Activated CD4-positive, alpha-beta T cell treated with anti-CD3 and anti-CD28 coated beads, Interleukin-2, amount 10 ng/mL, durations not matched to agents 24 days and 14 days (primary cell): ENCODE results near the gene INO80D. TPM values are rescaled to one million over a fixed set of nuclear protein-coding genes. Genes with fewer than 3 reads are reported as not detected.
"Not testable (repeated sequence)": the region's sequence is repeated elsewhere in the genome, so short reads cannot be mapped to it uniquely, and the experiment has no call there.

Experiments
- DNase-seq: peaks from one replicate; pipeline ENCODE4 v3.0.0; 2022
- H3K27ac Mint-ChIP-seq: one replicate; pipeline ENCODE4 v1.8.0; 2022; ENCODE audit warnings: mild to moderate bottlenecking, mixed read lengths
- H3K27me3 Mint-ChIP-seq: one replicate; pipeline ENCODE4 v1.8.0; 2022; ENCODE audit warnings: mixed read lengths
- H3K36me3 Mint-ChIP-seq: one replicate; pipeline ENCODE4 v1.8.0; 2022; ENCODE audit warnings: low read depth, mild to moderate bottlenecking, mixed read lengths
- H3K4me1 Mint-ChIP-seq: one replicate; pipeline ENCODE4 v1.8.0; 2021; ENCODE audit warnings: mixed read lengths
- H3K4me3 Mint-ChIP-seq: one replicate; pipeline ENCODE4 v1.8.0; 2022; ENCODE audit warnings: mild to moderate bottlenecking, moderate library complexity, mixed read lengths
- H3K9me3 Mint-ChIP-seq: one replicate; pipeline ENCODE4 v1.8.0; 2021; ENCODE audit warnings: mixed read lengths
- intact Hi-C: fragments of 100-400 bp; cut with micrococcal nuclease; formaldehyde crosslinking; loops from one replicate; pipeline ENCODE4 v1.15.1; 2023
- total RNA-seq: library from RNA; stranded (reverse); gene quantifications from 2 replicates; pipeline ENCODE4 v1.2.3, GENCODE V29; 2022

INO80D gene
- total RNA-seq, 1 donor from 2014 or later = 27.5 TPM

DNA sequence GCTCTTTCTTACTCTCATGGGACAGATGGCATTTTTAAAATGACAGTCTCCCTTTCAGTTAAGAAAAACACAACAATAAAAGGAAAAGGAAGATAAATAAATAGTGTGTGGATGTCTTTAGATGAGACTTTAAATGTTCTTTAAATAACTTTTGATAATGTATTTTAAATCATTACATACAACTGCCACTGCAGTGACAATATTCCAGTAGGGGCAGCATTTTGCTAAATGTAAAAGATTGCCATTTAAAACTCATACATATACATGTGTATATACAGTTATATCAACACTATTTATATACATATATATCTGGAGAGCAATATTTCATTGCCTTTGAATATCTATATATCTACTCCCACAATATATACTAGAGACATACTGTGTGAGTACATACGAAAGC, 90.7 kb downstream of the INO80D start:
- no peak for DNase-seq

DNA sequence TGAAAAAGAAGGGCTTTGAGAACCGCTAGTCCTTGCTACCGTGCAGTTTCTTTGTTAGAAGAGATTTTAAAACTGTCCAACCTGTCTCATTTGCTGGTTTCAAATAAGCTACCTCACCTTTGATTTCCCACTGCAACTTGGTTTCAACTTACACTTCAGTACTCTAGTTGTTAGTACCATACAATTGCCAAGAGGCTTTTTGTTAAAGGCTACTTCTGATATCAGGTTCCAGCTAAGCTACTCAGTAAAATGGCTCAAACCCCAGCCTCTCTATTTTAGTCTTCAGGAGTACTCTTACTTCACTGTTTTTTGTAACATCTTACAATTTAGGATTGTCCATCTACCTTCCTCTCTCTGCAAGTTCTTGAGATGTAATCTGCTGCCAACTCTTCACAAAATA, 91.6 kb downstream of the INO80D start:
- H3K27ac Mint-ChIP-seq = no peak overlapping the region
- intact Hi-C loops = no loop called here
- peaks cover 4% of the 10 kb centered on the region for H3K9me3 Mint-ChIP-seq
- H3K4me3 Mint-ChIP-seq = no peak overlapping the region
- H3K27me3 Mint-ChIP-seq = no peaks in the 10 kb centered on the region
- peaks cover 26% of the 10 kb centered on the region for H3K36me3 Mint-ChIP-seq
- H3K4me1 Mint-ChIP-seq = peaks cover 4% of the 10 kb centered on the region
- no peak for DNase-seq

More for the DNA sequence above, 90.7 kb downstream of the INO80D start:
- Mint-ChIP-seq H3K4me3 (no peak overlapping the region), H3K27me3 (no peaks in the 10 kb centered on the region), H3K4me1 (peaks cover 4% of the 10 kb centered on the region), H3K27ac (no peak overlapping the region), H3K36me3 (peaks cover 28% of the 10 kb centered on the region), H3K9me3 (peaks cover 4% of the 10 kb centered on the region)
- intact Hi-C loops = no loop called here

DNA sequence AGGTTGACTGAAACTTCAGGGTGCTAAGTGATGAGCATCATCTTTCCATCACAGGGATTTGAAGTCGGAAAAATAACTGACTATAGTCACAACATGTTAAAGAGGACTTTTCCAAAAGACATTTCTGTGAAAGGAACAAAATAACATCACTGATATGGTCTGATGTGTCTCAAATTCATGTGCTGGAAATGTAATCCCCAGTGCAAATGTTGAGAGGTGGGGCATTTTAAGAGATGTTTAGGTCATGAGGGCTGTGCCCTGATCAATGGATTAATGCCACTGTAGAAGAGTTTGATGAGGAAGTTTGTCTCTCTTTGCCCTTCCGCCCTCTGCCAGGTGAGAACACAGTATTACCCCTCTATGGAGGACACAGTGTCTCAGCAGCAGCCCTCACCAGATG, 95.9 kb downstream of the INO80D start:
- intact Hi-C loops = no loop called here
- Mint-ChIP-seq H3K9me3 (peaks cover 4% of the 10 kb centered on the region), H3K27ac (no peak overlapping the region), H3K27me3 (no peaks in the 10 kb centered on the region), H3K4me3 (no peak overlapping the region), H3K4me1 (no peaks in the 10 kb centered on the region), H3K36me3 (peaks cover 15% of the 10 kb centered on the region)
- DNase-seq = no peak

DNA sequence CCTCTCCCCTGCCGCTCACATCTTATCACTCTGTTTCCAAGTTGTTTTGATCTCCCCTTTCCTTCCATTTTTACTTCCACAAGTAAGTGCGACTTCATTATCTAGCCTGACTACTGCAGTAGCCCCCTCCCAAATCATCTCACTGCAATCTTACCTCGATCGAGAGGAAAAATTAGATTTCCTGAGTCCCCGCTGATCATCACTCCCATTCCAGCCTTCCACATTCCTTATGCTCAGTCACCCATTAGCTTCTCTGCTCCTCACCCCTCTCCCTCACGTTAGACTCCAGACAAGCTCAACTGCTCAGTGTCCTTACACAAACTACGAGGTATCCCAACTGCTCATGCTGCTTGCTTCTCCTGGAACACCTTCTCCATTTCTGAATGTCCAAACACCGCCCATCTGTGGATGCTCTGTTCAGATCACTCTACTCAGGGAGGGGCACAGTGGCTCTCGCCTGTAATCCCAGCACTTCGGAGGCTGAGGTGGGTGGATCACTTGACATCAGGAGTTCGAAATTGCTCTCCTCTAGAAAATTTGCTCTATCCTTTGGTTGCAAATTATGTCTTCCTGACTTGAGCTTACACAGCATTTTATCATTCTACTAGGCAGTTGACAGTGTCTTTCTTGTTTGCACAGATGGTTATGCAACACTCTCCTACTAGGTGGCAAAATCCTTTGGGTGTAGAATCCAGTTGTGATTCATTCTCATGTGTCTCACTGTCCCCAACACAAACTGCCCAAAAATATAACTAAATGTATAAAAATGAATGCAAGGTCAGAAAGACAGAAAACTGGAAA, 96.5 kb downstream of the INO80D start:
- no peaks in the 10 kb centered on the region for H3K27me3 Mint-ChIP-seq
- H3K9me3 Mint-ChIP-seq = peaks cover 4% of the 10 kb centered on the region
- no peak overlapping the region for H3K4me3 Mint-ChIP-seq
- no peak for DNase-seq
- no peaks in the 10 kb centered on the region for H3K4me1 Mint-ChIP-seq
- no peak overlapping the region for H3K27ac Mint-ChIP-seq
- peaks cover 13% of the 10 kb centered on the region for H3K36me3 Mint-ChIP-seq
- intact Hi-C loops = no loop called here

DNA sequence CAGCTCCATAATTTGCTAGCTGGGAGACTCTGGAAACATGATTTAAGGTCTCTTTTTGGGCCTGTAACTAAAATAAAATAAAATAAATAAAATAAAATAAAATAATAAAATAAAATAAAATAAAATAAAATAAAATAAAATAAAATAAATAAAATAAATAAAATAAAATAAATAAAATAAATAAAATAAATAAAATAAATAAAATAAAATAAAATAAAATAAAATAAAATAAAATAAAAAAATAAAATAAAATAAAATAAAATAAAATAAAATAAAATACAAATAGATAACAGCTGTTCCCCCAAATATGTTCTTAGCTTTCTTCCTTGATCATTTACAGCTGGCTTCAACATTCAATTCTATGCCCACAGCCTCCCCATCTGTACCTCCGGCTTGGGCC, 97.3 kb downstream of the INO80D start:
- H3K36me3 Mint-ChIP-seq = peaks cover 11% of the 10 kb centered on the region
- intact Hi-C loops, H3K9me3 Mint-ChIP-seq, H3K4me1 Mint-ChIP-seq, H3K4me3 Mint-ChIP-seq, H3K27ac Mint-ChIP-seq, DNase-seq, H3K27me3 Mint-ChIP-seq: not testable (repeated sequence)

DNA sequence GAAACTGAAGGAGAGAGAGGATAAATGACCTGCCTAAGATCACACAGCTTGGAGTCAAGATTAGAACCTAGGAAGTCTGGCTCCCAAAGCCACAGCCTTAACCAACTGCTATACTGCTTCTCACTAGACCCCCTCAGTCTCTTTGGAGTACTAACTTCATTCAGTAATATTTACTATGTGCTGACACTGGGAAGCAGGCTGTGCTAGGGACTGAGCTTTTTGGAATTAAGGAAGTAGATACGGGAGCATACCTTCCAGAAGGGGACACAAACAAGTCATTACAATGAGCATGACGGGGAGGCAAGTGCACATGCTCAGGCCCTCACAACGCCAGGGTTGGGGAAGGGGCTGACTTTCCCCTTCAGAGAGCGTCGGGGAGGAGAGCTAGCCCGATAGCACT, 97.7 kb downstream of the INO80D start:
- Mint-ChIP-seq H3K36me3 (peaks cover 9% of the 10 kb centered on the region), H3K9me3 (peaks cover 4% of the 10 kb centered on the region), H3K4me3 (no peak overlapping the region), H3K27me3 (no peaks in the 10 kb centered on the region), H3K4me1 (no peaks in the 10 kb centered on the region), H3K27ac (no peak overlapping the region)
- intact Hi-C loops = no loop called here
- no peak for DNase-seq

DNA sequence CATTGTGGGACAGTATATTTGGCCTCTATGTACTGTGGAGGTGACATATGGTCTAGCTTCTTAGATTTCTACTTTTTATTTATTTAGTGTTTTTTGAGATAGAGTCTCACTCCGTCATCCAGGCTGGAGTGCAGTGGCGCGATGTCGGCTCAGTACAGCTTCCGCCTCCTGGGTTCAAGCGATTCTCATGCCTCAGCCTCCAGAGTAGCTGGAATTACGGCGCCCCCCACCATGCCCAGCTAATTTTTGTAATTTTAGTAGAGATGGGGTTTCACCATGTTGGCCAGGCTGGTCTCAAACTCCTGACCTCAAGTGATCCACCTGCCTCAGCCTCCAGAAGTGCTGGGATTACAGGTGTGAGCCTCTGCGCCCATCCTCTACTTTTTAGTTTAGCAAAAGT, 99.6 kb downstream of the INO80D start:
- H3K4me1 Mint-ChIP-seq, H3K9me3 Mint-ChIP-seq, H3K4me3 Mint-ChIP-seq, H3K27ac Mint-ChIP-seq, DNase-seq, intact Hi-C loops, H3K36me3 Mint-ChIP-seq, H3K27me3 Mint-ChIP-seq: not testable (repeated sequence)

DNA sequence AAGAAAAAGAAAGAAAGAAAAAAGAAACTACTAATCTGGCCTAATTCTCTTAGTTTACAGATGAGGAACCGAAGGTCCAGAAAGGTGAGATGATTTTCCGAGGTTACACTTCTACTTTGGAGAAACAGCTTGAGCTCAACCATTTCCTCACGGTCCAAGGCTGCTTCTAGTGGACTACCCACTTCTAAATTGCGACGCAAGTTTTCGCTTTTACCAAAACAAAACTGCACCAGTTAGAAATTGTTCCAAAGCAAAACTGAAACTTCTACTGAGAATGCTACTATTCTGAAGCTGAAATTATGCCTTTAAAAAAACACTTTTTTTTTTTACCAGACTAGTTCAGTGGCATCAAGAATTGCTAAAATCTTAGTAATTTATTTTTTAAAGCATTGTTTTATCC, 101.6 kb downstream of the INO80D start:
- Mint-ChIP-seq H3K9me3 (no peaks in the 10 kb centered on the region), H3K4me1 (no peaks in the 10 kb centered on the region), H3K36me3 (no peaks in the 10 kb centered on the region), H3K27me3 (no peaks in the 10 kb centered on the region), H3K27ac (no peak overlapping the region), H3K4me3 (no peak overlapping the region)
- DNase-seq = no peak
- intact Hi-C loops = no loop called here

DNA sequence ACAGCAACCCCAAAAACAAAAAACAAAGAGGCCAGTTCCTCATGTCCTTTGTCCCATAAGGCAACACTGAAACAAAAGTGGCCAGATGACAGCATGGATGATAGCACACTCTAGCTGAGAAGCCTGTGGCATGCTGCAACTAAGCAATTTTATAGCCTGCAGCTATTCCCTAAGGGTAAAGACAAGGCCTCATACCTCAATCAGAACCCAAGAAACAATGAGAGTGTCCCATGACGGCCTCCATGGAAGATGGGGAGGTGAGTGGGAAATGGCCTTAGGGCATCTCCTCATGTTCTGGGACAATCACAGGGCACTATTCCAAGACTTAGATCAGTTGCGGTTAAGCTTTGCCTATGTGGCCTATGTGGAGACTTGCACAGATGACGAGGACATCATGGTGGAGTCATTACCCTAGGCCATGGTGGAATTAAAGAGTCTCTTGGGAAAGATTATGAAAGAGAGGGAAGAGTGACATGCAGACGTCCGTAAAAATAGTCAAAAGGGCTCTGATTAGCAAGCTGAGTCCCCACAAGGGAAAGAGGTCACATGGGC, 103.1 kb downstream of the INO80D start:
- Mint-ChIP-seq H3K27me3 (no peaks in the 10 kb centered on the region), H3K9me3 (no peaks in the 10 kb centered on the region), H3K36me3 (no peaks in the 10 kb centered on the region), H3K4me3 (no peak overlapping the region), H3K4me1 (no peaks in the 10 kb centered on the region), H3K27ac (no peak overlapping the region)
- DNase-seq = no peak
- intact Hi-C loops = no loop called here

DNA sequence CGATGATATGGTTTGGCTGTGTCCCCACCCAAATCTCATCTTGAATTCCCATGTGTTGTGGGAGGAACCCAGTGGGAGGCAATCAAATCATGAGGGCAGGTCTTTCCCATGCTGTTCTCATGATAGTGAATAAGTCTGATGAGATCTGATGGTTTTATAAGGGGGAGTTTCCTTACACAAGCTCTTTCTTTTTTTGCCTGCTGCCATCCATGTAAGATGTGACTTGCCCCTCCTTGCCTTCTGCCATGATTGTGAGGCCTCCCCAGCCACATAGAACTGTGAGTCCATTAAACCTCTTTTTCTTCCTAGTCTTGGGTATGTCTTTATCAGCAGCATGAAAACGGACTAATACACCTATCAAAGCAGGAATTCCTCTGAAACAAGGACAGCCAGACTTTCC, 107.2 kb downstream of the INO80D start:
- H3K27me3 Mint-ChIP-seq, H3K9me3 Mint-ChIP-seq, H3K4me3 Mint-ChIP-seq, H3K36me3 Mint-ChIP-seq, DNase-seq, intact Hi-C loops, H3K27ac Mint-ChIP-seq, H3K4me1 Mint-ChIP-seq: not testable (repeated sequence)

DNA sequence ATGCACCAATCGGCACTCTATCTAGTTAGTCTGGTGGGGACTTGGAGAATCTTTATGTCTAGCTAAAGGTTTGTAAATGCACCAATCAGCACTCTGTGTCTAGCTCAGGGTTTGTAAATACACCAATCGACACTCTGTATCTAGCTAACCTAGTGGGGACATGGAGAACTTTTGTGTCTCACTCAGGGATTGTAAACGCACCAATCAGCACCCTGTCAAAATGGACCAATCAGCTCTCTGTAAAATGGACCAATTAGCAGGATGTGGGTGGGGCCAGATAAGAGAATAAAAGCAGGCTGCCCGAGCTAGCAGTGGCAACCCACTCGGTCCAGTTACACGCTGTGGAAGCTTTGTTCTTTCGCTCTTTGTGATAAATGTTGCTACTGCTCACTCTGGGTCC, 108.3 kb downstream of the INO80D start:
- DNase-seq, H3K27ac Mint-ChIP-seq, H3K36me3 Mint-ChIP-seq, H3K27me3 Mint-ChIP-seq, intact Hi-C loops, H3K4me3 Mint-ChIP-seq, H3K4me1 Mint-ChIP-seq, H3K9me3 Mint-ChIP-seq: not testable (repeated sequence)

DNA sequence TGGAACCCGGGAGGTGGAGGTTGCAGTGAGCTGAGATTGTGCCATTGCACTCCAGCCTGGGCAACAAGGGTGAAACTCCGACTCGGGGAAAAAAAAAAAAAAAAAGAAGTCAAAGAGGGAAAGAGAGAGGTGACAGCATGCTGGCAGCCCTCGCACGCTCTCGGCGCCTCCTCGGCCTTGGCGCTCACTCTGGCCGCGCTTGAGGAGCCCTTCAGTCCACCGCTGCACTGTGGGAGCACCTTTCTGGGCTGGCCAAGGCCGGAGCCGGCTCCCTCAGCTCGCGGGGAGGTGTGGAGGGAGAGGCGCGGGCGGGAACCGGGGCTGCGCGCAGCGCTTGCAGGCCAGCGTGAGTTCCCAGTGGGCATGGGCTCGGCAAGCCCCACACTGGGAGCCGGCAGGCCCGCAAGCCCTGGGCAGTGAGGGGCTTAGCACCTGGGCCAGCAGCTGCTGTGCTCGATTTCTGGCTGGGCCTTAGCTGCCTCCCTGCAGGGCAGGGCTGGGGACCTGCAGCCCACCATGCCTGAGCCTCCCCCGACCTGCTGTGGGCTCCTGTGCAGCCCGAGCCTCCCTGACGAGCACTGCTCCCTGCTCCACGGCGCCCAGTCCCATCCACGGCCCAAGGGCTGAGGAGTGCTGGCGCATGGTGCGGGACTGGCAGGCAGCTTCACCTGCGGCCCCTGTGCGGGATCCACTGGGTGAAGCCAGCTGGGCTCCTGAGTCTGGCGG, 108.9 kb downstream of the INO80D start:
- intact Hi-C loops, H3K4me3 Mint-ChIP-seq, H3K9me3 Mint-ChIP-seq, H3K4me1 Mint-ChIP-seq, H3K36me3 Mint-ChIP-seq, H3K27me3 Mint-ChIP-seq, DNase-seq, H3K27ac Mint-ChIP-seq: not testable (repeated sequence)

DNA sequence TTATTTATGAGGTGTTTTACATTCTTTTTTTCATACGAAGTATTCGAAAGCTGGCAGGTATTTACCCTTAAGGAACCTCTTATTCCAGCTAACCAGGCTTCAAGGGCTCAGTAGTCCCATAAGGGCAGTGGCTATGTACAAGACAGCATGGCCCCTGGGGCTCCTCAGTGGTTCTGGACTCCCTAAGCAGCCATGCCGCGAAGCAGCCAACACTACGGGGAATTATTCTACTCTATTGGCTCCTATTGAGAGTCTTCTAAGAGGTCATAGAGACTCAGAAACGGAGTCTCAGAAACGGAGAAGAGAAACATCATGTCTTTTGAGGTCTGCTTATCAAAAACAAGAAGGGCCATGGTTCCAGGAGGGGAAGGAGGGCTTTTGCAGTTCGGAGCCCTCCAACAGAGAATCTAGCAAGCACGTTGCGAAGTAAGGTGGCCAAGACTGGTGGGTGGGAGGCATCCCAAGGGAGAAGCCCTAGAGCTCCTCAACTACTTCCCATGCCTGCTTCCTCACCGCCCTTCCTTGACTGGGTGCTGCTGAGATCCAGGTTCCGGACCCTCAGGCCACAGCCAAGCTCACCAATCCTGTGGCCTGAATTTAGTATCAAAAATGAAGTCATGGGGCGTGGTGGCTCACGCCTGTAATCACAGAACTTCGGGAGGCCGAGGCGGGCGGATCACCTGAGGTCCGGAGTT, 109.7 kb downstream of the INO80D start:
- Mint-ChIP-seq H3K9me3 (no peaks in the 10 kb centered on the region), H3K36me3 (no peaks in the 10 kb centered on the region), H3K4me3 (no peak overlapping the region), H3K4me1 (no peaks in the 10 kb centered on the region), H3K27me3 (peaks cover 4% of the 10 kb centered on the region), H3K27ac (no peak overlapping the region)
- intact Hi-C loops = no loop called here
- DNase-seq = no peak
